C4-2B (cell line): ENCODE measurements around the gene TRIO.

Experiments used
- ZFX ChIP-seq: fragments of 450-650 bp; IDR thresholded peaks from 2 replicates; pipeline ENCODE4 v1.6.1; 2017
- TF ChIP-seq, protein P1 (sequence below): fragments of 450-650 bp; conservative IDR thresholded peaks from 2 replicates; pipeline ENCODE4 v1.5.1; 2017; ENCODE audit warnings: mild to moderate bottlenecking

DNA sequence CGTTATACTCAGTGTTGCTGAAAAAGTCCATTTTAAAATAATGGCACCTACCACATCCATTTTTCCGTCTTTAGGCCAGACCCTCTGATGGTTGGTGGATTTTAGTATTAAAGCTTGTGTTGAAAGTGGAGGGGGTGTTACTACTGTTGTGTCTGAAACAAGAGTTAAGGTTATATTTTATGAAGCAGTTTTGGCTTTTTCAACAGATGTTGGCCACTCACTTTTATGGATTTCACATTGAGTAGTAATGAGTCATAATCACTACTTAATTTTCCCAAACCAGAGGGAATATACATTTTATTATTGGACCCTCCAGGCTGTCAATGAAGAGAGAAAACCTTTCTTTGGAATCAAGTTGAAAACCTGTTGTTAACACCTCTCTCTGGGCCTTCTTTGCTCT is 88.0 kb downstream of the TRIO start:
- TF ChIP-seq, protein P1, sequence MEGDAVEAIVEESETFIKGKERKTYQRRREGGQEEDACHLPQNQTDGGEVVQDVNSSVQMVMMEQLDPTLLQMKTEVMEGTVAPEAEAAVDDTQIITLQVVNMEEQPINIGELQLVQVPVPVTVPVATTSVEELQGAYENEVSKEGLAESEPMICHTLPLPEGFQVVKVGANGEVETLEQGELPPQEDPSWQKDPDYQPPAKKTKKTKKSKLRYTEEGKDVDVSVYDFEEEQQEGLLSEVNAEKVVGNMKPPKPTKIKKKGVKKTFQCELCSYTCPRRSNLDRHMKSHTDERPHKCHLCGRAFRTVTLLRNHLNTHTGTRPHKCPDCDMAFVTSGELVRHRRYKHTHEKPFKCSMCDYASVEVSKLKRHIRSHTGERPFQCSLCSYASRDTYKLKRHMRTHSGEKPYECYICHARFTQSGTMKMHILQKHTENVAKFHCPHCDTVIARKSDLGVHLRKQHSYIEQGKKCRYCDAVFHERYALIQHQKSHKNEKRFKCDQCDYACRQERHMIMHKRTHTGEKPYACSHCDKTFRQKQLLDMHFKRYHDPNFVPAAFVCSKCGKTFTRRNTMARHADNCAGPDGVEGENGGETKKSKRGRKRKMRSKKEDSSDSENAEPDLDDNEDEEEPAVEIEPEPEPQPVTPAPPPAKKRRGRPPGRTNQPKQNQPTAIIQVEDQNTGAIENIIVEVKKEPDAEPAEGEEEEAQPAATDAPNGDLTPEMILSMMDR = no peak
- TF ChIP-seq ZFX = no peak
